GM21576 (cell line): ENCODE data around the gene TMEM161B.
A peak's percentile ranks its signal among the peaks of the same experiment; 100 is the strongest.
"Not testable (repeated sequence)": the region's sequence is repeated elsewhere in the genome, so short reads cannot be mapped to it uniquely, and the experiment has no call there.

Source experiments
- ATAC-seq: cut with Tn5 transposase; IDR thresholded peaks from one replicate; pipeline ENCODE4 v1.9.1; 2021; ENCODE audit warnings: mild to moderate bottlenecking, moderate library complexity; ENCODE audit not compliant: unreplicated experiment

TMEM161B gene

DNA sequence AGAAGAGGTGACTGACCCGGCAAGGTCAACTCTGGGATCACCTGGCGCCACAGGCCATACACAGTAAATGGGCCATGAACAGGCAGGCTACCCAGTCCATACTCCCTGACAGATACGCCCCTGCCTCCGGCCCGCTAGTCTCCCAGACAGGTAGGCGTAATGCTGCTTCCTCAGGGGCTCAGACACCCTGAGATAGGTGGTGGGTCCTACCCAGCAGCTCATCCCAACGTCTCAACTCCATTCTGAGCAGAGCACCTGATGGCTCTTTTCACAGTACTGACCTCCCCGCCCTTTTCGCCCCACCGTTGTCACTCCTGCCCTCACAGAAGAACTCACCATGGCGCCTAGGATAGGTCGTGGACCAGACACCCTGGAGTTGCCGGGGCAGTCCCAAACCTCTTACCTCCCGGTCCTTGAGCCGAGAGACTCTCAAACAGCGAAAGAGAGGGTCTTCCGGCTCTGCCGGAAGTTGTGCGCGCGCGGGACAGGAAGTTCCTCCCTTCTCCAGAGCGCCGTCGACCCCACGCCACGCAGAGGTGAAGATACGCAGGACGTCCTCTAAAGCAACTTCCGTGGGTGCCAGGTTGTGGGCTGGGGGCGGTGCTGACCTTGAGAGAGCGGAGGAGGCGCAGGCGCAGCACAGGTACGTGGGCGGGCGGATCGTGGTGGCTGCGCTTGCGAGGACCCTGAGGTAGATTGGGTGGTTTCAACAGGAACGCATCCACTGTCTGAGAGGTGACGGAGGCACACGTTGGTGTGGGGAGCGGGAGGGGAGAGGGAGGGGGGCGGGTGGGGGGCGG, at the start of gene TMEM161B:
TSS of gene TMEM161B (minus strand) at position 461 of the 800 bp plus-strand sequence. CDS start at position 339, 122 bp downstream.
- peak; percentile 99 for ATAC-seq

DNA sequence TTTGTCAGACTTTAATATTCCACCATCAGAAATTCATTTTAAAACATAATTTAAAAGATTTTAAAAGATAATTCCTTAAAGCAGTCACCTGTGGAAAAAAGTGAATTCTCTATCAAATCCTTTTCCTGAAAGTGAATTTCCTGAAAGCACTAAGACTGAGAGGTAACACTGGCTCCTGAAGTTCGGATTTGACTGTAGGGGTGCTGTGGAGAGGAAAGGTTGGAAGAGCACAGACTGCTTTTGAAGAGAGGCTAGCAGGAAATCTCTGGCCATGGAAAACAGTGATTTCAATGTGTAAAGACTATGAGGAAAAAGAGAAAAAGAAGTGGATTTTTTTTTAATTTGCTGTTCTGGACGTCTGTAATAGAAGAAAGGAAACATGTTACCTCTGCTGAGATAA, 35.7 kb upstream of the TMEM161B start:
- no peak for ATAC-seq

DNA sequence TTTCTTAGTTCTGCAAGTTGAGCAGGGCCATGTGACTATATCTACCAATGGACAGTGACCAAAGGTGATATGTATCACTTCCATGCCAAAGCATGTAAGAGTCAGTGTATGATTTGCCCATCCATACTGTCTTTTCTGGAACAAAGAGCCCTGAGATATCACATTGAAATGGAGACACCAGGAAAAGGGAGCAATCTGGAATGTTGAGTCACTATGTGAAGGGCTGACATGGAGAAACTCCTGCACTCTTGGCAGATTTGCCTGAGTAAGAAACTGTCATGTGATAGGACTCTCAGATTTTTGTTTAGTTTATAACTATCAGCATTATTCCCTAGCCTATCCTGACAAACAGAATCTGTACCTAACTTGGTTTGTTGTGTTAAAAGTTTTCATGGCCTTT, 29.8 kb upstream of the TMEM161B start:
- ATAC-seq: no peak

DNA sequence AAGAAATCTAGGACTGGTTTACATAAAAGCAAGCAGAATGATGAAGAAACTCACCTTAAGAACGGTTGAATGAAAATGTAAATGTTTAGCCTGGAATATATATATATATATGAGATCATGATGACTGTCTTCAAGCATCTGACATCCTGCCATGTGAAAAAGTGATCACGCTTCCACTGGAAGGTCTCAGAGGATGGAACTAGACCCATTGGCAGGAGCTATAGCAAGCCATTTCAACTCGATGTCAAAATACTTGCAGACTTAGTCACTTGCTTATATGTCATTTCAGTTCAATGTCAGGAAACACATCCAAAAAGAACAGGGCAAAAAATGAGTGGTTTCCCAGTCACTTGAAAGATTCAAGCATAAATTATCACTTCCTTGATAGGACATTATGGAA, 22.2 kb upstream of the TMEM161B start:
- ATAC-seq: no peak

DNA sequence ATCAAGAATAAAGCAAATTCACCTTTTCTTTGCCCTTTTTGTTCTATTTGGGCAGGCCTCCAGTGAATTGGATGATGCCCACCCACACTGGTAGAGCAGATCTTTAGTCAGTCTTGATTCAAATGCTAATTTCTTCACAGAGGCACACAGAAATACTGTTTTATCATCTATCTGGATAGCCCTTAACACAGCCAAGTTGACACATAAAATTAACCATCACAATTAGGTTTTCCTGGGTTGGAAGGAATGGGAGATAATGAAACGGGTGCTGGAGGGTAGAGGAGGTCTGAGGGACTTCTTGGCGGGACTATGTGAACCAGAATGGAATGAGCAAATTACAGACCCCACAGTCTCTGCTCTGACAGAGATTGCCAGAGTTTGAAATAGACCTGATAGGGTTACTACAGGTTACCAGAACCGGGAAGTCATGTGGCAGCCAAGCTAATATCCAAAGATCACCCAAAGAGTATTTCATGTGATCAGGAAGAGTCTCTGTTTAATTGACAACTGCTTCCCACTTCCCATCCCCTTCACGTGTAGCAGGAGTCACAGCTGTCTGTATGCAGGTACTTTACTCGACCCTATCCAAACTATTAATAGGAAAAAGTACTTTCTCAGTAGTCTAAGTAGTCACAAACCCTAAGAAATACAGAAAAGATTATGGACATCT, 20.0 kb upstream of the TMEM161B start:
- ATAC-seq: no peak

DNA sequence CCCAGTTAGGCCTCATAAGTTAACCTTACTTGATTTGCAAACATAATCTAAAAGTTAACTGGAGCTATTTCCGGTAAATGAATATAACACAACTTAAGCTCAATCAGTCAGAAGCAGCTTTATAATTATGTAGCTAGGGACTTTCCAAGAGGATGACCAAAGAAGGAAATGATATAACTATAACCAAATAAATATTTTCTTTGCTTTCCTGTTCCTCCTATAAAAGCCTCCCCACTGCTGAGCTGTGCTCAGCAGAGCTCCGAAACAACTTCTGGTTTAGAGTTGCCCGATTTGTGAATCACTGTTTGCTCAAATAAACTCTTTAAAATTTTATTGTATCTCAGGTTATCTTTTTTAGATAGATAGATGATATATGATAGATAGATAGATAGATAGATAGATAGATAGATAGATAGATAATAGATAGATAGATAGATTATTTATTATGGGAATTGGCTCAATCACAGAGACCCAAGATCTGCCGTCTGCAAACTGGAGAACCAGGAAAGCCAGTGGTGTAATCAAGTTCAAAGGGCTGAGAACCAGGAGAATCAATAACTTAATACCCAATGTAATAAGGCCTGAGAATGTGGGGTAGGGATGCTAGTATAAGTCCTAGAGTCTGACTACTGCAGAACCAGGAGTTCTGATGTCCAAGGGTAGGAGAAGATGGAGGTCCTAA, 19.3 kb upstream of the TMEM161B start:
- no peak for ATAC-seq

DNA sequence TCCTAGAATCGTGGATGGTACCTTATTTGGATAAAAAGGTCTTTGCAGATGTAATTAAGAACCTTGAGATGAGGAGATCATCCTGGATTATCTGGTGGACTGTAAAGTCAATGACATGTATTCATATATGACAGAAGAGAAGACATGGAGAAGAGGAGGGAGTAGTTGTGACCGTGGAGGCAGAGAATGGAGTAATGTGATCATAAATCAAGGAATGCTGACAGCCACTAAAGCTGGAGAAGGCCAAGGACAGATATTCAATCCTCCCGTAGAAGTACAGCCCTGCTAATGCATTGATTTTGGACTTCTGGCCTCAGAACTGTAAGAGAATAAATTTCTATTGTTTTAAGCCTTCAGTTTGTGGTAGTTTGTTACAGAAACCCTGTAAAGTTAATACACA, 18.7 kb upstream of the TMEM161B start:
- no peak for ATAC-seq

DNA sequence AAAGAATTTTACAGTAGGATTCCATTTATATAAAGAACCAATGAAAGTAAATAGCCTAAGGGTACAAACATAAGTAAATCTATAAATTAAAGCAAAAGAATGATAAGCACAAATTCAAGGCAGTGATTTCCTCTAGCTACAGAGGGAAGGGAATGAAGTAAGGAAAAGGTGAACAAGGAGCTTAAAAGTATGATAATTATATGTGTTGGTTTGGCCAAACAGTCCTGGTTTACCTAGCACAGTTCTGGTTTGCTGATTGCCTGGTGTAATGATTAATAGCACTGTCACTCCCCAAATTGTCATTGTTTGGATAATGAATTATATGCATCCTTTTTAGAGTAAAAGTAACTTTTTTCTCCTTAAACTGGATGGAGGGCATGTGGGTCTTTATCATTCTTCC, 15.0 kb upstream of the TMEM161B start:
- no peak for ATAC-seq

DNA sequence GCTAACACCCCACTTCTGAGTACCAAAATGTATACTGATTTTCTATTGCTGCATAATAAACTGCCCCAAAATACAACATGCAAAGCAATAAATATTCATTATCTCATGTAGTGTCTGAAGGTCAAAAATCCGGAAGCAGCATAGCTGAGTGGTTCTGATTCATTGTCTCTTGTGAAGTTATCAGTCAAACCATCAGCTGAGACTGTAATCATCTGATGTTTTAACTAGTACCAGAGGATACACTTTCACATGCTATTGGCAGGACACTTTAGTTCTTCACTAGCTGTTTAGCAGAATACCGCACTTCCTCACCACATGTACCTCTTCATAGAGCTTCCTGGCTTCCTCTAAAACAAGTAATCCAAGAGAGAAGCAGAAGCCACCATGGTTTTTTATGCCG, 12.7 kb upstream of the TMEM161B start:
- no peak for ATAC-seq

DNA sequence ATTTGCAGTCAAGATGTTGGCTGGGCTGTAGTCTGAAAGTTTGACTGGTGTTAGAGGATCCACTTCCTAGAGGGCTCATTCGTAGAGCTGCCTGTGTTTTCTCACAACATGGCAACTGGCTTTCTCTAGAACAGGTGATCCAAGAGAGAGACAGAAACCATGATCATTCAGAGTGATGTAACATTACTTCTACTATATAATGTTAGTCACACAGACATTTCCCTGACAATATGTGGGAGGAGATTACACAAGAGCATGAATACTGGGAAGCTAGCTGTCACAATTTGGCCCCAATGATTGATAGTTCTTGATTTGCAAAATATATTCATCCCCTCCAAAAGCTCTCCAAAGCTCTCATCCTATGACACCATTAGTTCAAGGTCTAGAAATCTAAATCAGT, 10.9 kb upstream of the TMEM161B start:
- ATAC-seq: no peak

DNA sequence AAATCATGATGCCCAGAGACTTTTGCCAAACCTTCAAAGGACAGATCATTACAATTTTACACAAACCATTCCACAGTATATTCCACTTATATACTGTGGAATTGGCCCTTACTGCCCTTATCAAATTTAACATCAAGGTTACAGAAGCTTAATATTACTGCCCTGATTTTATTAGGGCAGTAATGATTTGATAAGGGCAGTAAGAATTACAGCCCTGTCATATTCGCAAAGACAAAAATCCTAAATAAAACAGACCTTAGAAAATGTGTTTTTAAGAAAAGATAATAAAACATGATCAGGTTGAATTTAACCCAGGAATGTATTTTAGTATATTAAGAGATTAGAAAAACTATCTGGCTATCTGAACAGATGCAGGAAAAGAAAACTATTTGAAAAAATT, 7.7 kb upstream of the TMEM161B start:
- no peak for ATAC-seq

DNA sequence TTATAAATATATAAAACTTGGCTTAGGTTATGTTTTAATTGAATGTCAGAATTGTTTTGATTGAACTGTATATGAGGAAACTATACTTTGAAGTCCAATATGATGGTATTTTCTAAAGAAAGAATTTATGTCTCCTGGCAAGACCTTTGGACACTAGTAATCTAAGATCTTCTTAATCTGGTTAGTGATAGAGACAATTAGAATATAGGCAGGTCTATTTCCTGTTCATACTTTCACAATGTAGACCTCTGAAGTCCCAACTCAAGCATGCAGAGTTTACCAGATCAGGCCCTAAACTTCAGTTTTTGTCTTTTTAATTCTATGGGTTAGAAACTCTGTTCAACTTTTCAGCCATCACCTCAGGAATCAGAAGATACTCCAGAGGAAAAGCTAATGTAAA, 6.9 kb upstream of the TMEM161B start:
- ATAC-seq: no peak

DNA sequence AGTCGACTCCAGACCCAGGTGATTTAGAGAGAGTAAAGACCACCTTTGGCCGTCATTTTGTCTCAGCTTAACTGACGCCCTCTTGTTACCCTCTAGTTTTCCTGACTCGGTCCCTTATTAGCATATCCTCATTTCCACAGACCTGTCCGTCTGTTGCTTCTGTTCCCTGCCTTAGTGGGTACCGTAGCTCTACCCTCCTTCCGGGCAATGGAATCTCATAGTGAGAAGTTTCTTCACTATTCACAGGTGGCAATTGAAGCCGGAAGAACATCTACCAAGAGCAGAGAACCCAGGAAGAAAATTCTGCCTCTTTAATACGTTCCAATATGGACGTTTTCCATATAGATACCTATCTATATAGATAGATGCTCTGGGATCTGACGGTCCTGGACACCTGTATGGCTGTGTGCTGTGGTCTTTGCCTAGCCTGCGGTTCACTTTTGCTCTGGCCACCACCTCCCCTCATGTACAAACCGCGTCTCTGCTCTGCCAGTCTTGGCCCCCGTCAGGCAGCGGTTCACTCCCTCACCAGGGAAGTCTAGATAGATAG, 652 bp upstream of the TMEM161B start:
- ATAC-seq: peak; percentile 9

DNA sequence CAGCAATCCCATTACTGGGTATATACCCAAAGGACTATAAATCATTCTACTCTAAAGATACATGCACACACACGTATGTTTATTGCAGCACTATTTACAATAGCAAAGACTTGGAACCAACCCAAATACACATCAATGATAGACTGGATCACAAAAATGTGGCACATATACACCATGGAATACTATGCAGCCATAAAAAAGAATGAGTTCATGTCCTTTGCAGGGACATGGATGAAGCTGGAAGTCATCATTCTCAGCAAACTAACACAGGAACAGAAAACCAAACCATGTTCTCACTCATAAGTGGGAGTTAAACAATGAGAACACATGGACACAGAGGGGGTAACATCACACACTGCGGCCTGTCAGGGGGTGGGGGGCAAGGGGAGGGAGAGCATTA, 4.1 kb downstream of the TMEM161B start:
- ATAC-seq: not testable (repeated sequence)

DNA sequence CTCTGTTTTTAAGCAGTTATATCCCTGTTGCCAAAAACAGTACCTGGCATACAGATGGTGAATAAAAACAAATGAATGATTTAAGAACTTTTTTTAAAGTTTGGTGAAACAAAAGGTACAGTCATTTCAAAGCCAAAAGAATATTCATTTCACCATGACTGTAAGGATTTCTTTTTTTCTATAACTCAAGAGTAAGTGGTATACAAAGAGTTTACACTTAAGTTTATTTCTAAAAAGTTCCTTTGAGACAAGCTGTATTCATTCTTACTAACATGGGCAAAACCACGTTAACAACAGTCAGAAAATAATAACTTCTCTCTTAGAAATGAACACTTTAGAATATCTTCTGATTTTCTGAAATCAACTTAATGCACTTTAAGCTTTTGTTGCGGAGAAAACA, 5.3 kb downstream of the TMEM161B start:
- ATAC-seq: no peak

DNA sequence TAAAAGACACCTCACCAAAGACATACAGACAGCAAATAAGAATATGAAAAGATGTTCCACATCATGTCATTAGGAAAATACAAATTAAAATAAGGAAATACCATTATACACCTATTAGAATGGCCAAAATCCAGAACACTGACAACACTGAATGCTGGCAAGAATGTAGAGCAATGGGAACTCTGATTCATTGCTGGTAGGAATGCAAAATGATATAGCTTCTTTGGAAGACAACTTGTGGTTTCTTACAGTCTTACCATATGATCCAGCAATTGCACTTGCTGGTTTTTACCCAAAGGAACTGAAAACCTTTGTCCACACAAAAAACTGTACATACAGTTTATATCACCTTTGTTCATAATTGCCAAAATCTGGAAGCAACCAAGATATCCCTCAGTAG, 6.5 kb downstream of the TMEM161B start:
- no peak for ATAC-seq

DNA sequence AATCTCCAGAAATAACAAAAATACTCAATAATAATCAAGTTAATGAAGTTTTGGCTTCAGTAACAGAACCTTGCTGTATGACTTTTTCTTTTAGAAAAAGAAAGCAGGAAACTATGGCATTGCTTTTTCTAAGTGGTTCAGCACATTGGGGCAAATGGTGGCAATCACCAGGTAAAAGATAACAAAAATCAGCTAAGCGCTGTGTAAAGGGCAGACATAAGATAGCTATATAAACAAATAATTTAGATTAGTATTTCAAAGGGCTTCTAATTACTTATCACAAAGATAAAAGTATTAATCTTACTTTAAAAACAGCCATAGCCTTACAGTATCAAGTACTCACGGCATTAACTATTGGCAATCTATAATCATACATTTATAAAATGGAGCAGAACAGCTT, 10.0 kb downstream of the TMEM161B start:
- ATAC-seq: no peak

DNA sequence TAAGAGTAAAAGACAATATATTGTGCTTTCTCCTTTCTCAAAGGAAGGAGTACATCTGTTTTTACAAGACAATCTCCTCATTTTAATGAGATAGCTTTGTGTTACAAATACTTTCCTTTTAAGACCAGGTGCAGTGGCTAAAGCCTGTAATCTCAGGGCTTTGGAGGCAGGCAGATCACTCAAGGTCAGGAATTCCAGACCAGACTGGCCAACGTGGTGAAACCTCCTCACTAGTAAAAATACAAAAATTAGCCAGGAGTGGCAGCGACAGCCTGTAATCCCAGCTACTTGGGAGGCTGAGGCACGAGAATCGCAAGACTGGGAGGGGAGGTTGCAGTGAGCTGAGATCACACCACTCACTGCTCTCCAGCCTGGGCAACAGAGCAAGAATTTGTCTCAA, 11.8 kb downstream of the TMEM161B start:
- ATAC-seq: no peak

DNA sequence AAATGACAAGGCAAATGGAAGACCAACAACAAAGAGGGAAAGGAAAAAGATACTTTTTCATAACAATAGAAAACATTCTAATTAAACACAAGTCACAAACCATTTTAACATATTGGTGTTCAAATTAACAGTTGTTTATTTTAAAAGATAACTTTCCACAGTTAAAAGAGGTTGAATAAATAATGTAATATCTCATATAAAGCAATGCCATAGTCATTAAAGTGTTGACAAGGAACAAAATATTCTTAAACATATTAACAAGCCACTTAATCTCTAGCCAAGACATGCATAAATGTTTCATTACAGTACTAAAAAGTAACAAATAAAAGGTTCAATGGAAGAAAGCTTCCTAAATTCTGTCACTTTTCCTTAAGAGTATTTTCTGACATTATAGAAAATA, 12.6 kb downstream of the TMEM161B start:
- ATAC-seq: no peak

DNA sequence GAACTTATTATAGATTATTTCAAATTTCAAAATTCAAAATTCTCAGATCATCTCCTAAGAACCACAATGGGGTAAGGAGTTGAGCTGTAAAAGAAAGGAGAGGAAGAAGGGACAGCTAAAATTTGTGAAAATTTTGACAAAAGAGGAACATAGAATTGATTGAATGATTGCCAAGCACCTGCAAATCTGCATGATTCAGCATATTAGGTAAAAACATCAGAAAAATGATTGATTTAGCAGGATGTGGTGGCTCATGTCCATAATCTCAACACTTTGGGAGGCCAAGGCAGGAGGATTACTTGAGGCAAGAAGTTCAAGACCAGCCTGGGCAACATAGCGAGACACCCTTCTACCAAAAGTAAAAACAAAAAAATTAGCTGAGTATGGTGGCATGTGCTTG, 14.3 kb downstream of the TMEM161B start:
- no peak for ATAC-seq

DNA sequence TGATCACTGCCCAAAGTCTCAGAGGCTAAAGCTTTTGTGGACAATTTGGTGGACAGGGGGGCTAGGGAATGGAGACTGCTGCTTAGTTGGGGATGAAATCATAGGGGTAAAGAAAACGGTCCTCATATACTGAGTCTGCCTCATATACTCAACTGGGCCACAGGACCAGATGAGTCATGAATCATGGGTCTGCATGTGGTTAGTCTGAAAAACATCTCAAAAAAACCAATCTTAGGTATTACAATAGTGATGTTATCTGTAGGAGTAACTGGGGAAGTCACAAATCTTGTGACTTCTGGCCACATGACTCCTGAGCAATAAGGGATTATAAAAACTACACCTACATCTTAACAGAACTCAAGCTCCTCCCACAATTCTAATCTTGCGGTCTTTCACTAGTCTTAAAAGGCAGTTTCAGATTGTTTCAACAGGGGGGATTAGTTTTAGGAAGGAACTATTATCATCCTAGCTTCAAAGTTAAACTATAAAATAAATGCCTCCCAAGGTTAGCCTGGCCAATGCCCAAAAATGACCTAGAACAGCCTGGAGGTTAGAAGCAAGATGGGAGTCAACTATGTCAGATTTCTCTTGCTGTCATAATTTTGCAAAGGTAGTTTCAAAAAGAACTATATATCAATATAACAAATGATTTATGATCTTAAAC, 17.5 kb downstream of the TMEM161B start:
- peak; percentile 58 for ATAC-seq
